Keratinocyte (primary cell): Measurements from ENCODE around the gene MTM1. TPM values are rescaled to one million over a fixed set of nuclear protein-coding genes. Genes with fewer than 3 reads are reported as not detected.

Experiments
- DNase-seq: peaks from one replicate; pipeline ENCODE4 v3.0.0-alpha.2; 2011; ENCODE audit warnings: low read depth, missing footprints, low spot score
- FAIRE-seq: peaks from 2 replicates; lab custom pipeline; 2011; peaks lifted over from hg19 to GRCh38; lab: Jason Lieb, UNC
- H2AFZ ChIP-seq: 2 replicates; pipeline ENCODE4 v1.6.0; 2012; ENCODE audit warnings: low read length, control low read depth, inconsistent platforms; ENCODE audit not compliant: control insufficient read depth
- H3K27ac ChIP-seq: 2 replicates; pipeline ENCODE4 v1.5.1; 2011; ENCODE audit warnings: low read length; ENCODE audit not compliant: control insufficient read depth, insufficient read depth
- H3K27me3 ChIP-seq: 3 replicates; pipeline ENCODE4 v1.6.0; 2011; ENCODE audit warnings: low read length; ENCODE audit not compliant: control insufficient read depth, insufficient read depth; ENCODE audit errors: extremely low read depth
- H3K36me3 ChIP-seq, 2 experiments: 2 replicates in 1 of 2; 3 replicates in 1 of 2; pipeline ENCODE4 v1.5.1; 2011; ENCODE audit warnings: low read length in 2 of 2, mild to moderate bottlenecking in 1 of 2; ENCODE audit not compliant: control insufficient read depth in 2 of 2, insufficient read depth in 2 of 2; ENCODE audit errors: extremely low read depth in 1 of 2
- H3K4me1 ChIP-seq: 3 replicates; pipeline ENCODE4 v1.5.1; 2011; ENCODE audit warnings: low read length; ENCODE audit not compliant: control insufficient read depth, insufficient read depth; ENCODE audit errors: extremely low read depth
- H3K4me2 ChIP-seq: 3 replicates; pipeline ENCODE4 v1.6.0; 2011; ENCODE audit warnings: low read depth, low read length; ENCODE audit not compliant: control insufficient read depth, insufficient read depth; ENCODE audit errors: extremely low read depth
- H3K4me3 ChIP-seq, 3 experiments: fragments of 200-600 bp in 1 of 3; sonication (generic) in 1 of 3; 2 replicates in 2 of 3; 3 replicates in 1 of 3; pipeline ENCODE4 v1.5.1; 2011 to 2016; ENCODE audit warnings: low read length in 3 of 3, mild to moderate bottlenecking in 3 of 3, control low read depth in 2 of 3, inconsistent platforms in 1 of 3, low read depth in 1 of 3, mixed read lengths in 1 of 3, mixed run types in 1 of 3, moderate library complexity in 1 of 3; ENCODE audit not compliant: control insufficient read depth in 2 of 3, insufficient read depth in 2 of 3; ENCODE audit errors: extremely low read depth in 1 of 3
- H3K79me2 ChIP-seq: 2 replicates; pipeline ENCODE4 v1.6.0; 2012; ENCODE audit warnings: low read length; ENCODE audit not compliant: control insufficient read depth, insufficient read depth
- H3K9ac ChIP-seq: 3 replicates; pipeline ENCODE4 v1.6.0; 2011; ENCODE audit warnings: low read length; ENCODE audit not compliant: control insufficient read depth, insufficient read depth; ENCODE audit errors: extremely low read depth
- H3K9me1 ChIP-seq: 3 replicates; pipeline ENCODE4 v1.6.0; 2011; ENCODE audit warnings: low read length; ENCODE audit not compliant: control insufficient read depth, insufficient read depth; ENCODE audit errors: extremely low read depth
- H3K9me3 ChIP-seq: 2 replicates; pipeline ENCODE4 v1.5.1; 2012; ENCODE audit warnings: low read depth, low read length; ENCODE audit not compliant: control insufficient read depth
- H4K20me1 ChIP-seq: 3 replicates; pipeline ENCODE4 v1.6.0; 2011; ENCODE audit warnings: low read length; ENCODE audit not compliant: control insufficient read depth, insufficient read depth; ENCODE audit errors: extremely low read depth
- EZH2 ChIP-seq: IDR thresholded peaks from one replicate; pipeline ENCODE4 v1.6.1; 2012; ENCODE audit warnings: inconsistent platforms, mild to moderate bottlenecking, low read length, moderate library complexity
- dilution Hi-C: fragments of 300-500 bp; cut with MboI; formaldehyde crosslinking; loops from one replicate; pipeline ENCODE4 v1.7.0; 2020; ENCODE audit warnings: low sequenced_read_pairs; ENCODE audit not compliant: extremely low pct_ligation_motif_present
- polyA plus RNA-seq, 5 experiments: library from polyadenylated mRNA; depleted of rRNA in 3 of 5; stranded (reverse) in 3 of 5; stranded (forward) in 1 of 5; unstranded in 1 of 5; fragments of >200 nt; gene quantifications; 1 replicate in 1 of 5; 2 replicates in 3 of 5; 3 replicates in 1 of 5; pipeline versions ENCODE4 v1.2.1 to v1.2.3, GENCODE V29; 2011 to 2012; ENCODE audit warnings: missing spikeins in 2 of 5, low read depth in 1 of 5, low replicate concordance in 1 of 5
- TF ChIP-seq, protein P1 (sequence below), 3 experiments: IDR thresholded peaks in 1 of 3; conservative IDR thresholded peaks in 1 of 3; optimal IDR thresholded peaks in 1 of 3; 2 replicates in 2 of 3; 3 replicates in 1 of 3; pipeline versions ENCODE3 to v1.5.1; 2011; ENCODE audit warnings: low read length in 3 of 3, mild to moderate bottlenecking in 3 of 3, moderate library complexity in 2 of 3, control low read depth in 1 of 3, inconsistent platforms in 1 of 3; ENCODE audit not compliant: insufficient read depth in 2 of 3; ENCODE audit errors: extremely low read depth in 1 of 3

The MTM1 gene
- polyA plus RNA-seq, 1 donor (not counting 4 experiments of a cell fraction or from before 2014, with no cell fraction given), result 13.9 TPM

DNA sequence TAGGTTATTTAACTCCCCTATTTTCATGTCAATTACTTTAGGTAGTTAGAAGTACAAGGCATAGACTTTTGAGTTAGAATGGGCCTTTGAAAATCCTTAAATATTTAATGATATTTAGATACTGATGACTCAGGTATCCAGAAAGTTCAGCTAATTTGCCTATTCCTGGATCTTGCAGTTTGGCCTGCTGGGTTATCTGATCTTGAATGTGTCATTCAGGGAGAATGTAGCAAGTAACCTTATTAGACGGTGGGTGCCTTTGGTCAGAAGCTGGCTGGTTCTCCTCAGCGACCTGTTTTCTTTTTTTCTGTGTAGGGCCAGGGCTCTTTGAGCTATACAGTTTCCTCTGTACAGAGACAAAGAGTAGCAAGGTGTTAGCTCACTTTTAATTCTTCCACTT is 42.0 kb downstream of the MTM1 start:
- no peak overlapping the region for H3K4me3 ChIP-seq
- H3K27ac ChIP-seq, result no peak overlapping the region

DNA sequence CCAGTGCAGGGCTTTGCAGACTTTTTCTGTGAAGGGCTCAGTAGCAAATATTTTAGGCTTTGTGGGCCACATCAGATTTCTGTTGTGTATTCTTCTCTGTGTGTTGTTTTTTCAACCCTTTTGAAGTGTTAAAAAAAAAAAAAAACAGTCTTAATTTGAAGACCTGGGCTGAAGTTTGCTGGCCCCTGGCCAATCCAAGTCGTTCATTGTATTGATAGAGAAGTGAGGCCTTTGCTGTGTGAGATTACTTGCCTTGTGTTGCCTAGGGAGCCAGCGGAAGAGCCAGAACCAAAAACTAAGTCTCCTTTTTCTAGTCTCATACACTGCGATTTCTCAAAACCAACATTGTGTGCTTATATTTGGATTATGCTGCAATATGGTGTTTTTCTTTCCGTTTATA is 46.9 kb downstream of the MTM1 start:
- no peaks in the 10 kb centered on the region for H3K27me3 ChIP-seq
- dilution Hi-C loops, result no loop called here
- DNase-seq, result no peak
- no peak for FAIRE-seq
- no peak overlapping the region for H3K27ac ChIP-seq
- H3K9ac ChIP-seq, result no peak overlapping the region
- H3K4me1 ChIP-seq, result no peaks in the 10 kb centered on the region
- no peaks in the 10 kb centered on the region for H4K20me1 ChIP-seq
- H2AFZ ChIP-seq, result no peak overlapping the region
- peaks cover 0 to 5% of the 10 kb centered on the region in 2 experiments for H3K36me3 ChIP-seq
- H3K9me1 ChIP-seq, result no peaks in the 10 kb centered on the region
- no peaks in the 10 kb centered on the region for H3K9me3 ChIP-seq
- H3K4me3 ChIP-seq, result no peak overlapping the region
- H3K4me2 ChIP-seq, result no peak overlapping the region
- H3K79me2 ChIP-seq, result no peaks in the 10 kb centered on the region
- TF ChIP-seq EZH2, result no peak
- TF ChIP-seq, protein P1, sequence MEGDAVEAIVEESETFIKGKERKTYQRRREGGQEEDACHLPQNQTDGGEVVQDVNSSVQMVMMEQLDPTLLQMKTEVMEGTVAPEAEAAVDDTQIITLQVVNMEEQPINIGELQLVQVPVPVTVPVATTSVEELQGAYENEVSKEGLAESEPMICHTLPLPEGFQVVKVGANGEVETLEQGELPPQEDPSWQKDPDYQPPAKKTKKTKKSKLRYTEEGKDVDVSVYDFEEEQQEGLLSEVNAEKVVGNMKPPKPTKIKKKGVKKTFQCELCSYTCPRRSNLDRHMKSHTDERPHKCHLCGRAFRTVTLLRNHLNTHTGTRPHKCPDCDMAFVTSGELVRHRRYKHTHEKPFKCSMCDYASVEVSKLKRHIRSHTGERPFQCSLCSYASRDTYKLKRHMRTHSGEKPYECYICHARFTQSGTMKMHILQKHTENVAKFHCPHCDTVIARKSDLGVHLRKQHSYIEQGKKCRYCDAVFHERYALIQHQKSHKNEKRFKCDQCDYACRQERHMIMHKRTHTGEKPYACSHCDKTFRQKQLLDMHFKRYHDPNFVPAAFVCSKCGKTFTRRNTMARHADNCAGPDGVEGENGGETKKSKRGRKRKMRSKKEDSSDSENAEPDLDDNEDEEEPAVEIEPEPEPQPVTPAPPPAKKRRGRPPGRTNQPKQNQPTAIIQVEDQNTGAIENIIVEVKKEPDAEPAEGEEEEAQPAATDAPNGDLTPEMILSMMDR (optimal IDR thresholded peaks at IDR 0.05 in 1 of 3, IDR thresholded peaks at IDR 0.05 in 1 of 3, conservative IDR thresholded peaks at IDR 0.05 in 1 of 3; ENCODE audit: extremely low read depth in 1 of 3, insufficient read depth in 2 of 3, low read length in 3 of 3), result no peak

More for the DNA sequence above, 42.0 kb downstream of the MTM1 start:
- dilution Hi-C loops, result no loop called here
- no peaks in the 10 kb centered on the region for H3K27me3 ChIP-seq
- no peaks in the 10 kb centered on the region for H3K9me3 ChIP-seq
- FAIRE-seq, result no peak
- no peak overlapping the region for H3K4me2 ChIP-seq
- TF ChIP-seq EZH2, result no peak
- TF ChIP-seq, protein P1 (optimal IDR thresholded peaks at IDR 0.05 in 1 of 3, IDR thresholded peaks at IDR 0.05 in 1 of 3, conservative IDR thresholded peaks at IDR 0.05 in 1 of 3; ENCODE audit: extremely low read depth in 1 of 3, insufficient read depth in 2 of 3, low read length in 3 of 3), result no peak
- H2AFZ ChIP-seq, result no peak overlapping the region
- no peaks in the 10 kb centered on the region for H4K20me1 ChIP-seq
- H3K4me1 ChIP-seq, result no peaks in the 10 kb centered on the region
- no peaks in the 10 kb centered on the region for H3K79me2 ChIP-seq
- H3K9ac ChIP-seq, result no peak overlapping the region
- H3K9me1 ChIP-seq, result no peaks in the 10 kb centered on the region
- no peak for DNase-seq
- peaks cover 0 to 3% of the 10 kb centered on the region in 2 experiments for H3K36me3 ChIP-seq
